ENCODE measurements around the gene NXT1.

Gene NXT1

GRCh38 chr20:23397961-23398360 lies 47.4 kb downstream of the NXT1 start:
- TF ChIP-seq POLR2AphosphoS5 (IDR thresholded peaks at IDR 0.05; ENCODE audit: low read depth, low read length) (no peak), TAF1 (IDR thresholded peaks at IDR 0.05; ENCODE audit: borderline replicate concordance, low read depth, low read length) (no peak), POLR2A (IDR thresholded peaks at IDR 0.05; ENCODE audit: low read depth, low read length) (no peak)
- no peak for FAIRE-seq
- DNase-seq (ENCODE audit: insufficient read length): no peak

DNA sequence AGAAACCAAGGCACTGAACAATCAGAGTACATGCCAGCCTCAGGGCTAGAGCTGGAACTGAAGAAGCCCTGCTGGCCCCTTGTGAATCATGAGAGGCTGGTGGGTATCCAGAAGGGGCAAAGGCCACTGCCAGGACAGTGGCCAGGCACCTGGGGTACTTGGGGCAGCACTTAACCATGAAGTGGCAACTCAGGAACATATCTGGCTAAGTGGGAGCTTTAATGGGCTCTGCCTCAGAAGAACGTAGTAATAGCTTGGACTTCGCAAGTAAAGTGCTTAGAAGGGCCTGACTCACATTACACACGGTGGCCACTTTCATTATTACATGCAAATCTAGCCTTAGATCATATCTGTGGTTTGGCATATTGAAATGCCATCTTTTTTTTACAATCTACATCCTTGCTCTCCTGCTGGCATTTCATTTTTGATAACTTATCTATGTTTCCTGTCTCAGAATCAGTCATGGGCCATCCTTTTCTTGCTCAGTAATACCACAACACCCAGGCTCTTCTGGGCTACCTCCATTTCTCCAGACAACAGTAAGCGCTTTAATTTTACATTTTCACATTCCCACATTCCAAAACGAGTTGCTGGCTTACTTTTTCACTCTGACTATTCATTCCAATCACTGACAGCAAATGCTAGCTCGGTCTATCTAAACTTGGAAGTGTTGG lies 49.1 kb downstream of the NXT1 start:
- no peak for DNase-seq (ENCODE audit: insufficient read length)
- TF ChIP-seq TAF1 (IDR thresholded peaks at IDR 0.05; ENCODE audit: borderline replicate concordance, low read depth, low read length) (no peak), POLR2A (IDR thresholded peaks at IDR 0.05; ENCODE audit: low read depth, low read length) (no peak), POLR2AphosphoS5 (IDR thresholded peaks at IDR 0.05; ENCODE audit: low read depth, low read length) (no peak)
- no peak for FAIRE-seq

GRCh38 chr20:23401051-23401450 lies 50.5 kb downstream of the NXT1 start:
- FAIRE-seq: no peak
- no peak for TF ChIP-seq TAF1 (IDR thresholded peaks at IDR 0.05; ENCODE audit: borderline replicate concordance, low read depth, low read length)
- no peak for TF ChIP-seq POLR2AphosphoS5 (IDR thresholded peaks at IDR 0.05; ENCODE audit: low read depth, low read length)
- TF ChIP-seq POLR2A (IDR thresholded peaks at IDR 0.05; ENCODE audit: low read depth, low read length): no peak
- DNase-seq (ENCODE audit: insufficient read length): no peak

GRCh38 chr20:23403751-23404150 lies 53.2 kb downstream of the NXT1 start:
- no peak for FAIRE-seq
- TF ChIP-seq POLR2AphosphoS5 (IDR thresholded peaks at IDR 0.05; ENCODE audit: low read depth, low read length) (no peak), TAF1 (IDR thresholded peaks at IDR 0.05; ENCODE audit: borderline replicate concordance, low read depth, low read length) (no peak), POLR2A (IDR thresholded peaks at IDR 0.05; ENCODE audit: low read depth, low read length) (no peak)

DNA sequence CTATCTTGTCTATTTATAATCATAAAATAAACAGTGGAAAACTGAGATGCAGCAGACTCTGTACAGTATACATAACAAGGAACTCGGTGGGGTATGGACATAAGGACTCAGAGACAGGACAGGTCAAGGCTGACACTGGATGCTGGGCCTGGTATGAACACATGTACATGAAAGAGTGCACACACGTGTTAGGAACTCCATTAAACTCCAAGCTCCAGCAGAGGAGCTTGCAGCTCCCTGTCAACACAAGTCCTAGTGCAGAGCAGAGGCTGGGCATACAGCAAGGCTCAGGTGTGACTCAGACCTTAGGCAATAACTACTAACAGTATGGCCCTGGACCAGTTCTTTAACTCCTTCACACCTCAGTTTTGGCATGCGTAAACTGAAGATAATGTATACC lies 53.6 kb downstream of the NXT1 start:
- FAIRE-seq (no peak), DNase-seq (ENCODE audit: insufficient read length) (no peak)
- TF ChIP-seq POLR2AphosphoS5 (IDR thresholded peaks at IDR 0.05; ENCODE audit: low read depth, low read length): no peak
- TF ChIP-seq POLR2A (IDR thresholded peaks at IDR 0.05; ENCODE audit: low read depth, low read length): no peak

More at GRCh38 chr20:23403751-23404150, 53.2 kb downstream of the NXT1 start:
- DNase-seq (ENCODE audit: insufficient read length): no peak

All from GM12892 (cell line).